Measurements from ENCODE around the gene LKAAEAR1.

LKAAEAR1 gene

DNA sequence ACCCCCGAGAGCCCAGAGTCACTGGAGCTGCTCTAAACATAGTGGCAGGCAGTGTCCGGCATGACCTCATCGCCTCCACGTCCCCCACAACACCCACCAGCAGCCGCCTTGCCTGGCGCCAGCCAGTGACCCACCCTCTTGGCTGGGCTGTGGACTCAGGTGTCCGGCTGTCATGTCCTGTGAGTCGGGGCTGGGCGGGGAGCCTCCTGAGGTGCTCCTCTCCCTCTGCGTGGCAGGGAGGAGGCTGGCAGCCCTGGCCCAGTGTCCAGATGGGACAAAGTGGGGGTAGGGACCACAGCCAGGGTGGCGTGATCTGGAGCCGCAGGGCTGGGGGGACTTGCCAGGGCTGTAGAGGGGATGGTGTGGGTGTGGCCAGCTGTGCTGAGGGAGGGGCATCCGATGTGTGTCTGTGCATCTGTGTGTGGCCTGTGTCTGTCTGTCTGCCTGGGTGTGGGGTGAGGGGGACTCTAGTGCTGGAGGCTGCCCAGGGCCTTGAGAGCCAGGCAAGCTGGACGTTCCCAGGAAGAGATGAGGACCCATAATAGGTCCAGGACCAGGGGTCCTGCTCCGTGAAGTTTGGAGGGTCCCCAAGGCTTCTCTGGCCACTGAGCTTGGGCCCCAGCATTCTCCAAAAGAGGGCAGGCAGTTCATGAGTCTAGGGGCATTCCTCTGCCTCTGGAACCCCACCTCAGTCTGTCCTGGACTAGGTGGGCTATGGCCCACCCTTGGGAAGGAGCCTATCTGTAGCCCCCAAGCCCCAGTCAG is 32.5 kb downstream of the LKAAEAR1 start:
- Histone ChIP-seq H3K36me3 (replicated peaks) (no peaks in the 10 kb centered on the region), H3K4me3 (ENCODE audit: low read depth, low read length) (no peak overlapping the region), H3K27me3 (replicated peaks) (peaks cover 13% of the 10 kb centered on the region), H3K27ac (no peak overlapping the region)
- DNase-seq, result no peak
- TF ChIP-seq, protein P1, sequence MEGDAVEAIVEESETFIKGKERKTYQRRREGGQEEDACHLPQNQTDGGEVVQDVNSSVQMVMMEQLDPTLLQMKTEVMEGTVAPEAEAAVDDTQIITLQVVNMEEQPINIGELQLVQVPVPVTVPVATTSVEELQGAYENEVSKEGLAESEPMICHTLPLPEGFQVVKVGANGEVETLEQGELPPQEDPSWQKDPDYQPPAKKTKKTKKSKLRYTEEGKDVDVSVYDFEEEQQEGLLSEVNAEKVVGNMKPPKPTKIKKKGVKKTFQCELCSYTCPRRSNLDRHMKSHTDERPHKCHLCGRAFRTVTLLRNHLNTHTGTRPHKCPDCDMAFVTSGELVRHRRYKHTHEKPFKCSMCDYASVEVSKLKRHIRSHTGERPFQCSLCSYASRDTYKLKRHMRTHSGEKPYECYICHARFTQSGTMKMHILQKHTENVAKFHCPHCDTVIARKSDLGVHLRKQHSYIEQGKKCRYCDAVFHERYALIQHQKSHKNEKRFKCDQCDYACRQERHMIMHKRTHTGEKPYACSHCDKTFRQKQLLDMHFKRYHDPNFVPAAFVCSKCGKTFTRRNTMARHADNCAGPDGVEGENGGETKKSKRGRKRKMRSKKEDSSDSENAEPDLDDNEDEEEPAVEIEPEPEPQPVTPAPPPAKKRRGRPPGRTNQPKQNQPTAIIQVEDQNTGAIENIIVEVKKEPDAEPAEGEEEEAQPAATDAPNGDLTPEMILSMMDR (IDR thresholded peaks at IDR 0.05; ENCODE audit: low read depth, low read length, missing control alignments), result no peak
- in situ Hi-C loops (cut with HindIII; ENCODE audit: low pct_ligation_motif_present, low sequenced_read_pairs), result no loop called here

DNA sequence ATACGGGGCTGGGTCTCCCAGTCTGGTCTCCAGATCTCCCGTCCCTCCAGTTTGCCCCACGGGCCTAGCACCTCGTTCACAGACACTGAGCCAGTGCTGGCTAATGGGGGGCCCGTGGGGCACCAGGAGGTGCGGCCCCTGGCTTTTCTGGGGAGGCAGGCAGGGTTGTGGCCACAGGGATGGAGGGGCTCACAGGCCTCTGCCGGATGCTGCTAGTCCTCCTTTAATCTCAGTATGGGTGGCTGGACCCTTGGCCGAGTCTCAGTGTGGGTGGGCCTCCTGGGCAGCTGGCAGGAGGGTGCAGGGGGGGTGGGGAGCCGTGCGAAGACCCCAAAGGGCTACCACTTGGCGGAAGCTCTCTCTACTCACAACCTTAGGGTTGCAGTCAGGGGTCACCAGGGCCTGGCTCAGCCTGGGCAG is 33.2 kb downstream of the LKAAEAR1 start:
- in situ Hi-C loops (cut with HindIII; ENCODE audit: low pct_ligation_motif_present, low sequenced_read_pairs), result no loop called here
- TF ChIP-seq, protein P1 (IDR thresholded peaks at IDR 0.05; ENCODE audit: low read depth, low read length, missing control alignments), result no peak
- Histone ChIP-seq H3K27ac (no peak overlapping the region), H3K27me3 (replicated peaks) (peaks cover 18% of the 10 kb centered on the region), H3K36me3 (replicated peaks) (no peaks in the 10 kb centered on the region), H3K4me3 (ENCODE audit: low read depth, low read length) (no peak overlapping the region)
- no peak for DNase-seq

DNA sequence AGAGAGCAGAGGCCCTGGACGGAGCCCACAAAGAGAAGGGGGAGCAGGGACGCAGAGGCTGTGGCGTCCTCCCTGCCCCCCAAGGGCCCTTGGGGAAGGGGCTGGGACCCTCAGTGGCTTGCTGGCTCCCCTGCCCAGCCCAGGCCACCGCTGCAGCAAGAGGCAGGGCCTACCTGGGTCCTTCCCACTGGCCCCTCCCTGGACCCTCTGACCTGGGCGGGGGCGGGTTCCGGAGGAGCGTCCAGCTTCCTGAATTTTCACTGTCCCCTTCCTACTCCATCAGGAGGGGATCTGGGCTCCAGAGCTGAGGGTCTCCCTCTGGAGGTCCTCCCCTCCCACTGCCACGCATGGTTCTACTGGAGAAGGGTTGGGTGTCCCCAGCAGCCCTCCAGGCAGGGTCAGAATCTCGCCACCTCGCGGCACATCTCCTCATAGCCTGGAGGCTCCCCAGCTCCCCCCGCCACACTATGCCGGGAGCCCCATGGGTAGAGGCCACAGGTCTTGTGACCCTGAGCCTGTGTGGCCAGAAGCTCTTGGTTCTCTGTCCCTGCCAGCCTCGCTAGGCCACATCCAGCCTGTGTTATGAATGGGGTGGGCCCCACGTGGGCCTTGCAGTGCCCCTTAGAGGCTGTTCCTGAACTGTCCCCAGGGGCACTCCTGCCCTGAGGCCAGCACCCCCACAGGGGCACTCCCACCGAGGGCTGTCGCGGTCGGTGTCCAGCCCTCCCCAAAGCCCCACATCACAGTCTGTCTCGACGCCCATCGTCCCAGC is 33.8 kb downstream of the LKAAEAR1 start:
- Histone ChIP-seq H3K36me3 (replicated peaks) (no peaks in the 10 kb centered on the region), H3K4me3 (ENCODE audit: low read depth, low read length) (no peak overlapping the region), H3K27me3 (replicated peaks) (peaks cover 20% of the 10 kb centered on the region), H3K27ac (no peak overlapping the region)
- DNase-seq, result no peak
- TF ChIP-seq, protein P1 (IDR thresholded peaks at IDR 0.05; ENCODE audit: low read depth, low read length, missing control alignments), result no peak
- in situ Hi-C loops (cut with HindIII; ENCODE audit: low pct_ligation_motif_present, low sequenced_read_pairs), result no loop called here

DNA sequence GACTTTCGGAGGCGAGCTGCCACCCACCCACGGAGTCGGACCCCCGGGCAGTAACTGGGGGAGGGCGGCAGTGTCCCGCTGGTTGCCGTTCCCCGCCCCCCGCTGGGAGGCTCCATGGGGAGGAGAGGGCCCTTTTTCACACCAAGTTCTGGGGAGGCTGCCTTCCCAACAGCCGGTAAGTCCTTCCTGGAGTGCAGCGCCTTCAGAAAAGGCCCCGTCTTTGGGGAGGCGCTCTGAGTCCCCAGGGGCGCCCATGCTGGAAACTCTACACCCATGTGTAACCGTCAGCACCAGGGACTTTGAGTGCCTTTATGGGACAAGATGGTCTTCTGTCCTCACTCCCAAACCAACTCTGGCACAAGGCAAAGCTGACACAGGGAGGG is 34.3 kb downstream of the LKAAEAR1 start:
- H3K27me3 ChIP-seq (replicated peaks), result peaks cover 20% of the 10 kb centered on the region
- no peak overlapping the region for H3K27ac ChIP-seq
- no peak for DNase-seq
- in situ Hi-C loops (cut with HindIII; ENCODE audit: low pct_ligation_motif_present, low sequenced_read_pairs), result no loop called here
- no peaks in the 10 kb centered on the region for H3K36me3 ChIP-seq (replicated peaks)
- no peak overlapping the region for H3K4me3 ChIP-seq (ENCODE audit: low read depth, low read length)
- TF ChIP-seq, protein P1 (IDR thresholded peaks at IDR 0.05; ENCODE audit: low read depth, low read length, missing control alignments), result no peak

DNA sequence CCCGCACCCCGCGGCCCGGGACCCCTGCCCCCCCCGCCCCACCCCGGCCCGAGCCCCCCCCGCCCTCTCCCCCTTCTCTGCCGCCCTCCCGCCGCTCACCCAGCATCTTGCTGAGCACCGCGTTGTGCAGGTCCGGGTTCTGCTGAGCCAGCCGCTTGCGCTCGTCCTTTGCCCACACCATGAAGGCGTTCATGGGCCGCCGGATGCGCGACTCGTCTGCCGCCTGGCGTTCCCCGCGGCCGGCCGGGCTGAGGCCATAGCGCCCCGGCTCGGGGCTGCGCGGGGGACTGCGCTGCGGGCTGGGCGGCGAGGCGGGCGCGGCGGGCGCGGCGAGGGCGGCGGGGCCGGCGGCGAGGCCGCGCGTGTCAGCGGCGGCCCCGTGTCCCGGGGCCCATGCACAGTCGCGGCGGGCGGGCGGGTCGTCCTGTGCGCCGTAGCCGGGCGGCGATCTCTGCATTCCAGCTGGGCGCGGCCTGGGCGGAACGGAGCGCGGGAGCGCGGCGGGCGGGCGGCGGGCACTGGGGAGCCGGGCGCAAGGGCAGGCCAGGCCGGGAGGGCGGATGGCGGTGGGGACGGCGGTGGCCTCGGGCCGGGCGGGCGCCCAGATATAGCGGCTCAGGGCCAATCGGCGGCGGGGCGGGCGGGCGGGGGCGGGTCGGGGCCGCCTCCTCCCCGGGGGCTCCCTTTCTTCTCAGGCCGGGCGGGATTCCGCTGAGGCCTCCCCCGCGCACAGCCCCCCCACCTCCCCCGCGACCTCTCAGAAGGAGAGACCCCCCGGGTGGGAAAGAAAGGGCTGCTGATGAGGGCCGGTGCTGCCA is 34.9 kb downstream of the LKAAEAR1 start, which contains the start of gene SOX18:
Gene SOX18, minus strand, starts transcription at position 580 of the 818 bp plus-strand sequence. Its CDS starts 123 bp downstream, at position 457.
- TF ChIP-seq, protein P1 (IDR thresholded peaks at IDR 0.05; ENCODE audit: low read depth, low read length, missing control alignments), result no peak
- H3K27me3 ChIP-seq (replicated peaks), result peaks cover 20% of the 10 kb centered on the region
- in situ Hi-C loops (cut with HindIII; ENCODE audit: low pct_ligation_motif_present, low sequenced_read_pairs), result no loop called here

More for the DNA sequence above, 34.9 kb downstream of the LKAAEAR1 start, which contains the start of gene SOX18:
- no peak for DNase-seq
- Histone ChIP-seq H3K36me3 (replicated peaks) (no peaks in the 10 kb centered on the region), H3K4me3 (ENCODE audit: low read depth, low read length) (no peak within 1 kb of the TSS), H3K27ac (no peak within 1 kb of the TSS)

Measured in brain microvascular endothelial cell (primary cell).